ENCODE measurements around the gene CLDN22.
"Not testable (repeated sequence)": the region's sequence is repeated elsewhere in the genome, so short reads cannot be mapped to it uniquely, and the experiment has no call there.

CLDN22 gene

GRCh38 chr4:183333202-183333601, 13.1 kb upstream of the CLDN22 start:
- ATAC-seq (no peak), DNase-seq (ENCODE audit: low spot score in 2 of 2) (no peak)
- Mint-ChIP-seq H3K9me3 (no peaks in the 10 kb centered on the region), H3K4me1 (peaks cover 8% of the 10 kb centered on the region), H3K36me3 (no peaks in the 10 kb centered on the region), H3K4me3 (no peak overlapping the region), H3K27ac (no peak overlapping the region)

- H3K36me3 Mint-ChIP-seq: no peaks in the 10 kb centered on the region
- DNase-seq (ENCODE audit: low spot score in 2 of 2): no peak
- no peak overlapping the region for H3K27ac Mint-ChIP-seq
- no peak overlapping the region for H3K4me3 Mint-ChIP-seq
- H3K4me1 Mint-ChIP-seq: peaks cover 8% of the 10 kb centered on the region
- ATAC-seq: no peak
- no peaks in the 10 kb centered on the region for H3K9me3 Mint-ChIP-seq
These were observed 12.4 kb upstream of the CLDN22 start for GRCh38 chr4:183332447-183332846.

- Mint-ChIP-seq H3K27ac (no peak overlapping the region), H3K9me3 (no peaks in the 10 kb centered on the region), H3K36me3 (no peaks in the 10 kb centered on the region), H3K4me1 (peaks cover 7% of the 10 kb centered on the region), H3K4me3 (no peak overlapping the region)
- no peak for DNase-seq (ENCODE audit: low spot score in 2 of 2)
- no peak for ATAC-seq
These were observed 10.8 kb upstream of the CLDN22 start for GRCh38 chr4:183330841-183331240.

GRCh38 chr4:183329954-183330742, 10.1 kb upstream of the CLDN22 start:
- ATAC-seq (no peak), DNase-seq (ENCODE audit: low spot score in 2 of 2) (no peak)
- Mint-ChIP-seq H3K36me3 (no peaks in the 10 kb centered on the region), H3K9me3 (no peaks in the 10 kb centered on the region), H3K4me1 (no peaks in the 10 kb centered on the region), H3K27ac (no peak overlapping the region), H3K4me3 (no peak overlapping the region)

- no peak overlapping the region for H3K27ac Mint-ChIP-seq
- DNase-seq (ENCODE audit: low spot score in 2 of 2) (no peak), ATAC-seq (no peak)
- no peaks in the 10 kb centered on the region for H3K36me3 Mint-ChIP-seq
- H3K9me3 Mint-ChIP-seq: no peaks in the 10 kb centered on the region
- H3K4me3 Mint-ChIP-seq: no peak overlapping the region
- H3K4me1 Mint-ChIP-seq: no peaks in the 10 kb centered on the region
These were observed 9.2 kb upstream of the CLDN22 start for GRCh38 chr4:183329244-183329643.

GRCh38 chr4:183328832-183329231, 8.8 kb upstream of the CLDN22 start:
- H3K4me1 Mint-ChIP-seq: no peaks in the 10 kb centered on the region
- DNase-seq (ENCODE audit: low spot score in 2 of 2): no peak
- no peaks in the 10 kb centered on the region for H3K36me3 Mint-ChIP-seq
- no peaks in the 10 kb centered on the region for H3K9me3 Mint-ChIP-seq
- no peak overlapping the region for H3K27ac Mint-ChIP-seq
- H3K4me3 Mint-ChIP-seq: no peak overlapping the region
- no peak for ATAC-seq

- Mint-ChIP-seq H3K4me1 (no peaks in the 10 kb centered on the region), H3K27ac (no peak overlapping the region), H3K9me3 (no peaks in the 10 kb centered on the region), H3K4me3 (no peak overlapping the region), H3K36me3 (no peaks in the 10 kb centered on the region)
- ATAC-seq (no peak), DNase-seq (ENCODE audit: low spot score in 2 of 2) (no peak)
These were observed 7.8 kb upstream of the CLDN22 start for GRCh38 chr4:183327827-183328226.

- Mint-ChIP-seq H3K36me3 (no peaks in the 10 kb centered on the region), H3K4me1 (peaks cover 4% of the 10 kb centered on the region), H3K27ac (no peak overlapping the region), H3K9me3 (no peaks in the 10 kb centered on the region), H3K4me3 (no peak overlapping the region)
- DNase-seq (ENCODE audit: low spot score in 2 of 2) (no peak), ATAC-seq (peak; percentile 62)
These were observed 6.8 kb upstream of the CLDN22 start for GRCh38 chr4:183326853-183327252.

- H3K4me1 Mint-ChIP-seq; H3K36me3 Mint-ChIP-seq; ATAC-seq; H3K9me3 Mint-ChIP-seq; H3K4me3 Mint-ChIP-seq; H3K27ac Mint-ChIP-seq; DNase-seq (ENCODE audit: low spot score in 2 of 2): not testable (repeated sequence)
These were observed 6.3 kb upstream of the CLDN22 start for GRCh38 chr4:183326387-183326786.

GRCh38 chr4:183324619-183325018, 4.5 kb upstream of the CLDN22 start:
- no peaks in the 10 kb centered on the region for H3K9me3 Mint-ChIP-seq
- no peak overlapping the region for H3K4me3 Mint-ChIP-seq
- ATAC-seq: no peak

GRCh38 chr4:183324056-183324455, 4.0 kb upstream of the CLDN22 start:
- not testable (repeated sequence) for H3K4me3 Mint-ChIP-seq; H3K9me3 Mint-ChIP-seq; H3K27ac Mint-ChIP-seq; DNase-seq (ENCODE audit: low spot score in 2 of 2); ATAC-seq; H3K36me3 Mint-ChIP-seq
- H3K4me1 Mint-ChIP-seq: peaks cover 18% of the 10 kb centered on the region

More at GRCh38 chr4:183324619-183325018, 4.5 kb upstream of the CLDN22 start:
- H3K27ac Mint-ChIP-seq: no peak overlapping the region
- peaks cover 18% of the 10 kb centered on the region for H3K4me1 Mint-ChIP-seq
- no peak for DNase-seq (ENCODE audit: low spot score in 2 of 2)
- no peaks in the 10 kb centered on the region for H3K36me3 Mint-ChIP-seq

GRCh38 chr4:183323295-183323694, 3.2 kb upstream of the CLDN22 start:
- no peak for ATAC-seq
- no peaks in the 10 kb centered on the region for H3K36me3 Mint-ChIP-seq
- H3K9me3 Mint-ChIP-seq: no peaks in the 10 kb centered on the region
- H3K27ac Mint-ChIP-seq: no peak overlapping the region
- DNase-seq (ENCODE audit: low spot score in 2 of 2): no peak
- H3K4me3 Mint-ChIP-seq: no peak overlapping the region
- H3K4me1 Mint-ChIP-seq: peaks cover 18% of the 10 kb centered on the region

GRCh38 chr4:183322326-183322725, 2.2 kb upstream of the CLDN22 start, which contains the start of gene CLDN24:
Gene CLDN24 (minus strand): TSS chr4:183322426. CDS start chr4:183322426, 0 bp downstream.
- H3K27ac Mint-ChIP-seq: no peak within 1 kb of the TSS
- H3K9me3 Mint-ChIP-seq: no peaks in the 10 kb centered on the region
- no peak for ATAC-seq
- no peaks in the 10 kb centered on the region for H3K36me3 Mint-ChIP-seq
- peaks cover 18% of the 10 kb centered on the region for H3K4me1 Mint-ChIP-seq
- DNase-seq (ENCODE audit: low spot score in 2 of 2): no peak
- H3K4me3 Mint-ChIP-seq: peak within 1 kb of the TSS; percentile 18

GRCh38 chr4:183321516-183321915, 1.4 kb upstream of the CLDN22 start:
- DNase-seq (ENCODE audit: low spot score in 2 of 2): no peak
- H3K27ac Mint-ChIP-seq: no peak overlapping the region

GRCh38 chr4:183321079-183321478, 1.0 kb upstream of the CLDN22 start:
- DNase-seq (ENCODE audit: low spot score in 2 of 2): no peak
- Mint-ChIP-seq H3K9me3 (no peaks in the 10 kb centered on the region), H3K4me3 (peak overlapping the region; percentile 18)

More at GRCh38 chr4:183321516-183321915, 1.4 kb upstream of the CLDN22 start:
- peaks cover 18% of the 10 kb centered on the region for H3K4me1 Mint-ChIP-seq
- peak overlapping the region; percentile 18 for H3K4me3 Mint-ChIP-seq
- ATAC-seq: no peak
- no peaks in the 10 kb centered on the region for H3K9me3 Mint-ChIP-seq
- no peaks in the 10 kb centered on the region for H3K36me3 Mint-ChIP-seq

GRCh38 chr4:183318656-183319055, 1.4 kb downstream of the CLDN22 start:
- H3K9me3 Mint-ChIP-seq: no peaks in the 10 kb centered on the region
- no peaks in the 10 kb centered on the region for H3K36me3 Mint-ChIP-seq
- H3K4me3 Mint-ChIP-seq: no peak overlapping the region
- ATAC-seq: peak; percentile 79
- no peak overlapping the region for H3K27ac Mint-ChIP-seq
- H3K4me1 Mint-ChIP-seq: peaks cover 18% of the 10 kb centered on the region
- no peak for DNase-seq (ENCODE audit: low spot score in 2 of 2)

More at GRCh38 chr4:183321079-183321478, 1.0 kb upstream of the CLDN22 start:
- Mint-ChIP-seq H3K36me3 (no peaks in the 10 kb centered on the region), H3K4me1 (peaks cover 18% of the 10 kb centered on the region), H3K27ac (no peak overlapping the region)
- peak; percentile 58 for ATAC-seq
